Neural cell (in vitro differentiated cells): ENCODE measurements around the gene METTL16.

Source experiments
- EP300 ChIP-seq: fragments of 450-650 bp; conservative IDR thresholded peaks from 2 replicates; pipeline ENCODE4 v1.6.1; 2014; ENCODE audit warnings: antibody characterized with exemption, mild to moderate bottlenecking, moderate library complexity; ENCODE audit not compliant: poor library complexity, severe bottlenecking
- EZH2 ChIP-seq: fragments of 200-600, 300-800 bp; shearing (Covaris generic), sonication (generic); IDR thresholded peaks from 2 replicates; pipeline ENCODE4 v1.6.1; 2014; ENCODE audit warnings: antibody characterized with exemption, low read length, borderline replicate concordance, mild to moderate bottlenecking; ENCODE audit not compliant: insufficient read depth, poor library complexity, severe bottlenecking
- MXI1 ChIP-seq: fragments of 450-650 bp; conservative IDR thresholded peaks from 2 replicates; pipeline ENCODE4 v1.6.1; 2014; ENCODE audit warnings: antibody characterized with exemption, mild to moderate bottlenecking; ENCODE audit not compliant: poor library complexity, severe bottlenecking
- POLR2AphosphoS5 ChIP-seq: IDR thresholded peaks from 2 replicates; pipeline ENCODE4 v1.6.1; 2012
- RAD21 ChIP-seq: fragments of 450-650 bp; conservative IDR thresholded peaks from 2 replicates; pipeline ENCODE4 v1.6.1; 2014; ENCODE audit warnings: antibody characterized with exemption, mild to moderate bottlenecking, moderate library complexity
- TF ChIP-seq, protein P1 (sequence below): fragments of 450-650 bp; IDR thresholded peaks from 2 replicates; pipeline ENCODE4 v1.5.1; 2014; ENCODE audit warnings: antibody characterized with exemption, mild to moderate bottlenecking, moderate library complexity; ENCODE audit not compliant: poor library complexity, severe bottlenecking
- TF ChIP-seq, protein P2 (sequence below): IDR thresholded peaks from 2 replicates; pipeline ENCODE4 v1.6.1; 2012; ENCODE audit warnings: borderline replicate concordance

DNA sequence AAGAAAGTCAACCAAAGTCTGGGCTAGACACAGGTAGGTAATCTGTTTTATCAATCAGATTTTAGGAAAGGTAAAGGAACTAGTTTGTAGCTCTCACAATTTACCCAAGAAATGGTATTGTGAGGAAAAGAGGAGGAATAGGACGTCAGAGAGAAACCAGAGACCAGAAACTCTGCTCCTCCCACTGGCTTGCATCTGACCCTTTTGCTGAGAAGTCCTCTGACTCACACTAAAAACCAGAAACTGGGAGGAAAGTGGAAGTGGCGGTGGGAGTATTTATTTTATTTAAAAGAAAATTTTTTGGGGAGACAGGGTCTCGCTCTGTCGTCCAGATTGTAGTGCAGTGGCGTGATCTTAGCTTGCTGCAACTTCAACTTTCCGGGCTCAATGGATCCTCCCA lies 72.9 kb downstream of the METTL16 start:
- no peak for TF ChIP-seq POLR2AphosphoS5
- TF ChIP-seq, protein P1, sequence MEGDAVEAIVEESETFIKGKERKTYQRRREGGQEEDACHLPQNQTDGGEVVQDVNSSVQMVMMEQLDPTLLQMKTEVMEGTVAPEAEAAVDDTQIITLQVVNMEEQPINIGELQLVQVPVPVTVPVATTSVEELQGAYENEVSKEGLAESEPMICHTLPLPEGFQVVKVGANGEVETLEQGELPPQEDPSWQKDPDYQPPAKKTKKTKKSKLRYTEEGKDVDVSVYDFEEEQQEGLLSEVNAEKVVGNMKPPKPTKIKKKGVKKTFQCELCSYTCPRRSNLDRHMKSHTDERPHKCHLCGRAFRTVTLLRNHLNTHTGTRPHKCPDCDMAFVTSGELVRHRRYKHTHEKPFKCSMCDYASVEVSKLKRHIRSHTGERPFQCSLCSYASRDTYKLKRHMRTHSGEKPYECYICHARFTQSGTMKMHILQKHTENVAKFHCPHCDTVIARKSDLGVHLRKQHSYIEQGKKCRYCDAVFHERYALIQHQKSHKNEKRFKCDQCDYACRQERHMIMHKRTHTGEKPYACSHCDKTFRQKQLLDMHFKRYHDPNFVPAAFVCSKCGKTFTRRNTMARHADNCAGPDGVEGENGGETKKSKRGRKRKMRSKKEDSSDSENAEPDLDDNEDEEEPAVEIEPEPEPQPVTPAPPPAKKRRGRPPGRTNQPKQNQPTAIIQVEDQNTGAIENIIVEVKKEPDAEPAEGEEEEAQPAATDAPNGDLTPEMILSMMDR, result no peak
- no peak for TF ChIP-seq EP300
- TF ChIP-seq, protein P2, sequence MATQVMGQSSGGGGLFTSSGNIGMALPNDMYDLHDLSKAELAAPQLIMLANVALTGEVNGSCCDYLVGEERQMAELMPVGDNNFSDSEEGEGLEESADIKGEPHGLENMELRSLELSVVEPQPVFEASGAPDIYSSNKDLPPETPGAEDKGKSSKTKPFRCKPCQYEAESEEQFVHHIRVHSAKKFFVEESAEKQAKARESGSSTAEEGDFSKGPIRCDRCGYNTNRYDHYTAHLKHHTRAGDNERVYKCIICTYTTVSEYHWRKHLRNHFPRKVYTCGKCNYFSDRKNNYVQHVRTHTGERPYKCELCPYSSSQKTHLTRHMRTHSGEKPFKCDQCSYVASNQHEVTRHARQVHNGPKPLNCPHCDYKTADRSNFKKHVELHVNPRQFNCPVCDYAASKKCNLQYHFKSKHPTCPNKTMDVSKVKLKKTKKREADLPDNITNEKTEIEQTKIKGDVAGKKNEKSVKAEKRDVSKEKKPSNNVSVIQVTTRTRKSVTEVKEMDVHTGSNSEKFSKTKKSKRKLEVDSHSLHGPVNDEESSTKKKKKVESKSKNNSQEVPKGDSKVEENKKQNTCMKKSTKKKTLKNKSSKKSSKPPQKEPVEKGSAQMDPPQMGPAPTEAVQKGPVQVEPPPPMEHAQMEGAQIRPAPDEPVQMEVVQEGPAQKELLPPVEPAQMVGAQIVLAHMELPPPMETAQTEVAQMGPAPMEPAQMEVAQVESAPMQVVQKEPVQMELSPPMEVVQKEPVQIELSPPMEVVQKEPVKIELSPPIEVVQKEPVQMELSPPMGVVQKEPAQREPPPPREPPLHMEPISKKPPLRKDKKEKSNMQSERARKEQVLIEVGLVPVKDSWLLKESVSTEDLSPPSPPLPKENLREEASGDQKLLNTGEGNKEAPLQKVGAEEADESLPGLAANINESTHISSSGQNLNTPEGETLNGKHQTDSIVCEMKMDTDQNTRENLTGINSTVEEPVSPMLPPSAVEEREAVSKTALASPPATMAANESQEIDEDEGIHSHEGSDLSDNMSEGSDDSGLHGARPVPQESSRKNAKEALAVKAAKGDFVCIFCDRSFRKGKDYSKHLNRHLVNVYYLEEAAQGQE, result no peak
- no peak for TF ChIP-seq EZH2
- TF ChIP-seq MXI1, result no peak
- TF ChIP-seq RAD21, result no peak
